HepG2 (cell line): ENCODE results near the gene KDM5B. TPM values are rescaled to one million over a fixed set of nuclear protein-coding genes. Genes with fewer than 3 reads are reported as not detected.

ENCODE experiments used
- ATAC-seq: fragments of 200-7000 bp; cut with Tn5 transposase; 3 replicates; pipeline ENCODE4 v1.9.1; 2020; ENCODE audit warnings: mild to moderate bottlenecking, moderate library complexity
- BruUV-seq: library from RNA; stranded (reverse); fragments of 400-500 nt; replicated peaks from 2 replicates; lab custom pipeline; 2021; lab: Mats Ljungman, UMichigan
- CTCF ChIA-PET: fragments of 300-600 bp; formaldehyde crosslinking; extraction: SDS; loops from one replicate; lab custom pipeline; 2021; ENCODE audit warnings: low total read pairs, inconsistent platforms, low intra/inter-chr PET ratio; lab: Yijun Ruan, JAX
- POLR2A ChIA-PET: fragments of 350-600 bp; sonication (Branson Sonifier 250); formaldehyde crosslinking; loops from one replicate; lab custom pipeline; 2020; ENCODE audit warnings: antibody characterized with exemption, inconsistent platforms; lab: Yijun Ruan, JAX
- DNase-seq: peaks from one replicate; pipeline ENCODE4 v3.0.0-alpha.2; 2015; ENCODE audit warnings: low spot score
- FAIRE-seq: peaks from 3 replicates; lab custom pipeline; 2011; peaks lifted over from hg19 to GRCh38; lab: Jason Lieb, UNC
- H2AFZ ChIP-seq: one replicate; pipeline ENCODE4 v1.6.1; 2011; ENCODE audit warnings: low read length, inconsistent platforms
- H3K27ac ChIP-seq: fragments of 300-600 bp; 3 replicates; pipeline ENCODE4 v1.8.0; 2011; ENCODE audit warnings: mixed run types, mild to moderate bottlenecking, mixed read lengths, low read length, inconsistent platforms; ENCODE audit not compliant: insufficient read depth; ENCODE audit errors: extremely low read length
- H3K27me3 ChIP-seq, 2 experiments: fragments of 200-600 bp in 1 of 2; 2 replicates in 1 of 2; 3 replicates in 1 of 2; pipeline versions ENCODE4 v1.6.0 to v1.8.0; 2011; ENCODE audit warnings: low read length in 2 of 2, mild to moderate bottlenecking in 2 of 2, moderate library complexity in 2 of 2, inconsistent platforms in 1 of 2; ENCODE audit not compliant: insufficient read depth in 2 of 2, control insufficient read depth in 1 of 2
- H3K36me3 ChIP-seq, 2 experiments: fragments of 200-600 bp in 1 of 2; replicated peaks in 1 of 2; 2 replicates in 1 of 2; 3 replicates in 1 of 2; pipeline versions ENCODE4 v1.5.1 to v1.8.0; 2011; ENCODE audit warnings: low read length in 2 of 2, inconsistent platforms in 1 of 2; ENCODE audit not compliant: insufficient read depth in 2 of 2, control insufficient read depth in 1 of 2
- H3K4me1 ChIP-seq: 2 replicates; pipeline ENCODE4 v1.5.1; 2012; ENCODE audit warnings: low read length, inconsistent platforms; ENCODE audit not compliant: insufficient read depth
- H3K4me2 ChIP-seq: 2 replicates; pipeline ENCODE4 v1.6.0; 2011; ENCODE audit warnings: low read depth, low read length, inconsistent platforms
- H3K4me3 ChIP-seq, 3 experiments: fragments of 200-600 bp in 1 of 3; sonication (generic), shearing (Covaris generic) in 1 of 3; replicated peaks in 1 of 3; 2 replicates each; pipeline ENCODE4 v1.5.1; 2011 to 2016; ENCODE audit warnings: low read length in 3 of 3, inconsistent platforms in 2 of 3, low read depth in 2 of 3, mild to moderate bottlenecking in 2 of 3, control low read depth in 1 of 3, mixed read lengths in 1 of 3; ENCODE audit not compliant: insufficient read depth in 1 of 3
- H3K79me2 ChIP-seq: one replicate; pipeline ENCODE4 v1.6.1; 2011; ENCODE audit warnings: low read length, inconsistent platforms; ENCODE audit not compliant: insufficient read depth
- H3K9ac ChIP-seq: 2 replicates; pipeline ENCODE4 v1.6.0; 2011; ENCODE audit warnings: mild to moderate bottlenecking, low read depth, low read length, inconsistent platforms; ENCODE audit not compliant: insufficient read depth
- H3K9me3 ChIP-seq: 2 replicates; pipeline ENCODE4 v1.5.1; 2012; ENCODE audit warnings: mild to moderate bottlenecking, low read length
- H4K20me1 ChIP-seq: 2 replicates; pipeline ENCODE4 v1.6.0; 2011; ENCODE audit warnings: inconsistent platforms, mild to moderate bottlenecking, low read length, moderate library complexity; ENCODE audit not compliant: insufficient read depth
- DMAP1 ChIP-seq: IDR thresholded peaks from 2 replicates; pipeline ENCODE4 v1.6.1; 2016
- FUBP1 ChIP-seq: sonication (generic); formaldehyde crosslinking; IDR thresholded peaks from 2 replicates; pipeline ENCODE4 v1.5.1; 2020; ENCODE audit warnings: missing genetic modification reagents, mild to moderate bottlenecking, borderline replicate concordance
- GATA4 ChIP-seq: sonication (generic); IDR thresholded peaks from 2 replicates; pipeline ENCODE4 v1.6.1; 2016; ENCODE audit warnings: antibody characterized with exemption, low read depth, borderline replicate concordance
- MAX ChIP-seq: IDR thresholded peaks from 2 replicates; pipeline ENCODE4 v1.6.1; 2012; ENCODE audit warnings: inconsistent platforms
- MAZ ChIP-seq, 2 experiments: sonication (generic) in 1 of 2; formaldehyde crosslinking in 1 of 2; IDR thresholded peaks; 2 replicates each; pipeline versions ENCODE4 v1.5.0 to v1.6.1; 2012 to 2020; ENCODE audit warnings: low read depth in 2 of 2, mild to moderate bottlenecking in 2 of 2, borderline replicate concordance in 1 of 2, improper control_type of control experiment in 1 of 2, low read length in 1 of 2, missing genetic modification reagents in 1 of 2, moderate library complexity in 1 of 2
- PRDM15 ChIP-seq: sonication (generic); formaldehyde crosslinking; IDR thresholded peaks from 2 replicates; pipeline ENCODE4 v1.4.0; 2020; ENCODE audit warnings: missing genetic modification reagents
- SAFB2 ChIP-seq: sonication (generic); formaldehyde crosslinking; IDR thresholded peaks from 2 replicates; pipeline ENCODE4 v1.5.1; 2020; ENCODE audit warnings: missing genetic modification reagents, low read depth, mild to moderate bottlenecking, borderline replicate concordance
- SKIL ChIP-seq: sonication (generic); formaldehyde crosslinking; IDR thresholded peaks from 2 replicates; pipeline ENCODE4 v1.8.0; 2022; ENCODE audit warnings: missing genetic modification reagents, mild to moderate bottlenecking, moderate library complexity, borderline replicate concordance
- SUZ12 ChIP-seq: fragments of 150-350 bp; IDR thresholded peaks from 2 replicates; pipeline ENCODE4 v1.6.1; 2014; ENCODE audit warnings: low read depth, low read length
- TOE1 ChIP-seq: sonication (generic); formaldehyde crosslinking; IDR thresholded peaks from 2 replicates; pipeline ENCODE4 v1.4.0; 2020; ENCODE audit warnings: mild to moderate bottlenecking, missing genetic modification reagents
- U2AF2 ChIP-seq: fragments of 200-400 bp; formaldehyde crosslinking; IDR thresholded peaks from 2 replicates; pipeline ENCODE4 v1.6.1; 2017; ENCODE audit warnings: low read depth, mild to moderate bottlenecking, low read length
- ZFP1 ChIP-seq: IDR thresholded peaks from 2 replicates; pipeline ENCODE4 v1.6.1; 2016
- ZNF501 ChIP-seq: sonication (generic); formaldehyde crosslinking; IDR thresholded peaks from 2 replicates; pipeline ENCODE4 v1.5.1; 2020; ENCODE audit warnings: mild to moderate bottlenecking, moderate library complexity, missing genetic modification reagents
- ZNF883 ChIP-seq: sonication (generic); formaldehyde crosslinking; IDR thresholded peaks from 2 replicates; pipeline ENCODE4 v1.5.1; 2020; ENCODE audit warnings: mild to moderate bottlenecking, missing genetic modification reagents; ENCODE audit errors: not compliant biosample characterization
- ZSCAN30 ChIP-seq: sonication (generic); formaldehyde crosslinking; IDR thresholded peaks from 2 replicates; pipeline ENCODE4 v1.5.0; 2020; ENCODE audit warnings: mild to moderate bottlenecking, missing genetic modification reagents
- WGBS: methylation state at CpG from one replicate; pipeline ENCODE4 v1.1.6; 2017; ENCODE audit warnings: low lambda C conversion rate; 5-methylcytosine and 5-hydroxymethylcytosine counted together
- in situ Hi-C: cut with HindIII; loops from 2 replicates; pipeline ENCODE4 v1.10.0; 2017; ENCODE audit warnings: low pct_unique_long_range_greater_than_20kb; ENCODE audit not compliant: extremely low pct_ligation_motif_present
- intact Hi-C: fragments of 100-400 bp; cut with micrococcal nuclease; formaldehyde crosslinking; loops from one replicate; pipeline ENCODE4 v1.10.0; 2022; ENCODE audit not compliant: unreplicated experiment
- polyA plus RNA-seq, 8 experiments: library from polyadenylated mRNA; depleted of rRNA in 3 of 8; stranded (reverse) in 7 of 8; unstranded in 1 of 8; fragments of >200 nt; fragmentation: Illumina TruSeq in 4 of 8; extraction: Trizol in 4 of 8; gene quantifications; 2 replicates each; pipeline versions ENCODE4 v1.2.1 to v1.2.3, GENCODE V29; 2011 to 2016; ENCODE audit warnings: low read depth in 4 of 8, missing spikeins in 1 of 8, mixed read lengths in 1 of 8; ENCODE audit not compliant: insufficient read depth in 1 of 8
- total RNA-seq, 5 experiments: library from RNA; depleted of rRNA; stranded (reverse); fragments of >200 nt; fragmentation: Illumina TruSeq; extraction: Trizol; gene quantifications; 2 replicates each; pipeline ENCODE4 v1.2.3, GENCODE V29; 2016; ENCODE audit warnings: low read depth in 1 of 5

The KDM5B gene
- total and polyA plus RNA-seq, 2 of the 13 experiments (the other 11 are each of a cell fraction or from before 2014, with no cell fraction given) = 34.2 to 35.4 TPM

GRCh38 chr1:202679406-202680177 is 128.6 kb downstream of the KDM5B start:
- no peak overlapping the region for H3K4me3 ChIP-seq
- no peak overlapping the region for H3K4me2 ChIP-seq
- intact Hi-C loops = no loop called here
- H2AFZ ChIP-seq = no peak overlapping the region
- in situ Hi-C loops = no loop called here
- under 1% methylated on average over 4 of the region's 4 CpGs for WGBS
- CTCF ChIA-PET = no interaction called here
- no peaks in the 10 kb centered on the region for H3K79me2 ChIP-seq
- 0 out of 2 replicates have a peak, but pooled peaks cover 4% of the 10 kb centered on the region for H3K9me3 ChIP-seq
- ATAC-seq = no peak
- FAIRE-seq = no peak
- DNase-seq = no peak
- no peak overlapping the region for H3K9ac ChIP-seq
- H3K27me3 ChIP-seq = peaks cover 1 to 27% of the 10 kb centered on the region in 2 experiments; a peak in 2 of 5 replicates
- BruUV-seq = no TSS peak
- no peaks in the 10 kb centered on the region for H4K20me1 ChIP-seq
- POLR2A ChIA-PET = no interaction called here
- no peaks in the 10 kb centered on the region for H3K36me3 ChIP-seq
- no peaks in the 10 kb centered on the region for H3K4me1 ChIP-seq
- H3K27ac ChIP-seq = no peak overlapping the region
- TF ChIP-seq GATA4 (no peak), DMAP1 (CRISPR knock-in tag) (no peak), ZFP1 (CRISPR knock-in tag) (no peak), U2AF2 (no peak), MAZ (IDR thresholded peaks at IDR 0.05; ENCODE audit: borderline replicate concordance, low read depth, low read length) (no peak), MAZ (CRISPR knock-in tag; IDR thresholded peaks at IDR 0.05; ENCODE audit: low read depth) (no peak), SAFB2 (CRISPR knock-in tag) (no peak), TOE1 (CRISPR knock-in tag) (no peak), PRDM15 (CRISPR knock-in tag) (no peak), SKIL (CRISPR knock-in tag) (no peak), ZNF883 (CRISPR knock-in tag) (no peak), SUZ12 (no peak), FUBP1 (CRISPR knock-in tag) (no peak), MAX (no peak), ZNF501 (no peak), ZSCAN30 (CRISPR knock-in tag) (no peak)
